ENCODE data around the gene RGSL1.

DNA sequence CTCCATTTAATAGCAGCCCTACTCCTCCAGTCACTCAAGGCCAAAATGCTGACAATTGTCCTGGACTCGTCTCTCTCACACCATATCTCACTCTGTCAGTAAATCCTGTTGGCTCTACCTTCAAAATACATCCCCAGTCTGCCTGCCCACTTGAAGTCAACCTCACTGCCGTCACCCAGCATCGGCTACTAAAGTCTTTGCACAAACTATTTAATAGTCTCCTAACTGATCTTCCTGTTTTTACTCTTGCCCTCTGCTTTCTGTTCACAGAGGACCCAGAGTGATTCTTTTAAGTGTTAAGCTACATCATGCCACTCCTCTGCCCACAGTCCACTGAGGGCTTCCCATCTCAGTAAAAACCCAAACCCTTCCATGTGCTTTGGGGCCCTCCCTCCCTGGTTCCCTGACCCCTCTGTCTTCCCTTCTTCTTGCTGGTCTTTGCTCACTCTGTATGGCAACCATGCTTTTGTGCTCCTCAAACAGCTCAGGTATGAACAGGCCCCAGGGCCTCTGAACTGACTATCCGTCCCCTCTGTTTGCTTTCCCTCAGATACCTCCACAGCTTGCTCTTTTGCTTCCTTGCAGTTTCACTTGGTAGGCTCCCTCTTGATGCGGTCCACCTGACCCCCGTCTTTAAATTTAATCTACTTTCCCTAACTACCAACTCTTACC lies 120.1 kb downstream of the RGSL1 start:
- TF ChIP-seq CTCF (conservative IDR thresholded peaks at IDR 0.05 in 1 of 2, IDR thresholded peaks at IDR 0.05 in 1 of 2; ENCODE audit: low read depth in 1 of 2, low read length in 2 of 2) (no peak), EZH2 (IDR thresholded peaks at IDR 0.05; ENCODE audit: low read length, missing control alignments) (no peak)

All from fibroblast of lung (primary cell).